HepG2 (cell line): Measurements from ENCODE around the gene CERS4. TPM values are rescaled to one million over a fixed set of nuclear protein-coding genes. Genes with fewer than 3 reads are reported as not detected.
A peak's percentile ranks its signal among the peaks of the same experiment; 100 is the strongest.

Source experiments
- DPF2 ChIP-seq: sonication (generic); formaldehyde crosslinking; IDR thresholded peaks from 2 replicates; pipeline ENCODE4 v1.4.0; 2020; ENCODE audit warnings: mild to moderate bottlenecking, low read depth, missing genetic modification reagents, borderline replicate concordance
- ETV5 ChIP-seq: IDR thresholded peaks from 2 replicates; pipeline ENCODE4 v1.6.1; 2018; ENCODE audit warnings: missing biosample characterization, missing genetic modification reagents, inconsistent platforms, borderline replicate concordance
- FOXO4 ChIP-seq: sonication (generic); formaldehyde crosslinking; conservative IDR thresholded peaks from 2 replicates; pipeline ENCODE4 v1.8.1; 2023; ENCODE audit warnings: missing genetic modification reagents
- HNRNPH1 ChIP-seq: fragments of 200-400 bp; formaldehyde crosslinking; optimal IDR thresholded peaks from 2 replicates; pipeline ENCODE3; 2017; ENCODE audit warnings: mild to moderate bottlenecking, low read depth, low read length
- NFIC ChIP-seq: IDR thresholded peaks from 2 replicates; pipeline ENCODE4 v1.6.1; 2012; ENCODE audit warnings: mild to moderate bottlenecking, low read length, inconsistent platforms
- PBX2 ChIP-seq: IDR thresholded peaks from 2 replicates; pipeline ENCODE4 v1.6.1; 2016; ENCODE audit warnings: control low read depth
- PRDM10 ChIP-seq: sonication (generic); formaldehyde crosslinking; IDR thresholded peaks from 2 replicates; pipeline ENCODE4 v1.4.0; 2020; ENCODE audit warnings: low read depth, missing genetic modification reagents
- SNAPC2 ChIP-seq: sonication (generic); formaldehyde crosslinking; IDR thresholded peaks from 2 replicates; pipeline ENCODE4 v1.8.1; 2022; ENCODE audit warnings: mild to moderate bottlenecking, missing genetic modification reagents
- SP4 ChIP-seq: sonication (generic); formaldehyde crosslinking; IDR thresholded peaks from 2 replicates; pipeline ENCODE4 v1.8.1; 2023; ENCODE audit warnings: mild to moderate bottlenecking, missing genetic modification reagents
- TARDBP ChIP-seq: sonication (generic); formaldehyde crosslinking; IDR thresholded peaks from 2 replicates; pipeline ENCODE4 v1.8.0; 2022; ENCODE audit warnings: mild to moderate bottlenecking, missing genetic modification reagents
- TRIM22 ChIP-seq: fragments of 450-650 bp; IDR thresholded peaks from 2 replicates; pipeline ENCODE4 v1.6.1; 2017
- USF2 ChIP-seq, 2 experiments: sonication (generic) in 1 of 2; formaldehyde crosslinking in 1 of 2; IDR thresholded peaks; 2 replicates each; pipeline versions ENCODE4 v1.5.1 to v1.6.1; 2011 to 2020; ENCODE audit warnings: borderline replicate concordance in 1 of 2, low read depth in 1 of 2, low read length in 1 of 2, mild to moderate bottlenecking in 1 of 2, missing genetic modification reagents in 1 of 2, moderate library complexity in 1 of 2
- ZNF543 ChIP-seq: sonication (generic); formaldehyde crosslinking; IDR thresholded peaks from 2 replicates; pipeline ENCODE4 v1.4.0; 2020; ENCODE audit warnings: mild to moderate bottlenecking, missing genetic modification reagents
- ZNF572 ChIP-seq: sonication (generic); formaldehyde crosslinking; IDR thresholded peaks from 2 replicates; pipeline ENCODE4 v1.5.1; 2020; ENCODE audit warnings: mild to moderate bottlenecking, missing genetic modification reagents
- ZNF691 ChIP-seq: sonication (generic); formaldehyde crosslinking; IDR thresholded peaks from 2 replicates; pipeline ENCODE4 v1.4.0; 2020; ENCODE audit warnings: missing genetic modification reagents, low read depth, mild to moderate bottlenecking, borderline replicate concordance
- ZSCAN29 ChIP-seq: sonication (generic); formaldehyde crosslinking; conservative IDR thresholded peaks from 2 replicates; pipeline ENCODE4 v1.4.0; 2020; ENCODE audit warnings: mild to moderate bottlenecking, missing genetic modification reagents
- polyA plus RNA-seq, 8 experiments: library from polyadenylated mRNA; depleted of rRNA in 3 of 8; stranded (reverse) in 7 of 8; unstranded in 1 of 8; fragments of >200 nt; fragmentation: Illumina TruSeq in 4 of 8; extraction: Trizol in 4 of 8; gene quantifications; 2 replicates each; pipeline versions ENCODE4 v1.2.1 to v1.2.3, GENCODE V29; 2011 to 2016; ENCODE audit warnings: low read depth in 4 of 8, missing spikeins in 1 of 8, mixed read lengths in 1 of 8; ENCODE audit not compliant: insufficient read depth in 1 of 8
- total RNA-seq, 5 experiments: library from RNA; depleted of rRNA; stranded (reverse); fragments of >200 nt; fragmentation: Illumina TruSeq; extraction: Trizol; gene quantifications; 2 replicates each; pipeline ENCODE4 v1.2.3, GENCODE V29; 2016; ENCODE audit warnings: low read depth in 1 of 5

CERS4 gene
- total and polyA plus RNA-seq, 2 of the 13 experiments (the other 11 are each of a cell fraction or from before 2014, with no cell fraction given) = 74.7 to 83.5 TPM

GRCh38 chr19:8245869-8246835 is 37.0 kb downstream of the CERS4 start (continued):
- TF ChIP-seq USF2 (IDR thresholded peaks at IDR 0.05; ENCODE audit: low read depth, low read length) (no peak), USF2 (CRISPR knock-in tag; IDR thresholded peaks at IDR 0.05; ENCODE audit: borderline replicate concordance) (peak; percentile 55), SNAPC2 (peak; percentile 69; the same call in 1 of the 2 replicates), ZNF543 (CRISPR knock-in tag) (peak; percentile 77; the same call in 1 of the 2 replicates), ZNF572 (CRISPR knock-in tag) (no peak), TARDBP (CRISPR knock-in tag) (peak; percentile 87; the same call in 1 of the 2 replicates), ZNF691 (CRISPR knock-in tag) (peak; percentile 84; the same call in 1 of the 2 replicates), SP4 (CRISPR knock-in tag) (no peak), DPF2 (CRISPR knock-in tag) (peak; percentile 96), ETV5 (peak; percentile 58; the same call in 1 of the 2 replicates), NFIC (peak; percentile 79), TRIM22 (no peak), ZSCAN29 (CRISPR knock-in tag) (peak; percentile 69; the same call in 1 of the 2 replicates), HNRNPH1 (no peak), PRDM10 (CRISPR knock-in tag) (peak; percentile 30; the same call in 1 of the 2 replicates), PBX2 (CRISPR knock-in tag) (peak; percentile 50; the same call in 1 of the 2 replicates), FOXO4 (CRISPR knock-in tag) (no peak)
